ENCODE measurements around the gene MMS22L. TPM values are rescaled to one million over a fixed set of nuclear protein-coding genes. Genes with fewer than 3 reads are reported as not detected.

The MMS22L gene
- total and polyA plus RNA-seq, 2 of the 4 experiments (the other 2 are of a cell fraction), result 6.1 to 18.6 TPM

GRCh38 chr6:97176468-97176867, 106.5 kb downstream of the MMS22L start:
- Histone ChIP-seq H2BK120ac (ENCODE audit: low read depth, low read length) (no peak overlapping the region), H3K9me1 (ENCODE audit: insufficient read depth, low read length) (no peaks in the 10 kb centered on the region), H3K27me3 (ENCODE audit: control insufficient read depth, insufficient read depth, low read length) (no peaks in the 10 kb centered on the region), H3K4me2 (ENCODE audit: low read depth, low read length) (no peak overlapping the region), H4K91ac (ENCODE audit: insufficient read depth, low read depth, low read length) (no peak overlapping the region), H2AK9ac (replicated peaks; ENCODE audit: low read depth, low read length, poor library complexity) (no peak overlapping the region), H3K18ac (ENCODE audit: low read depth, low read length) (no peak overlapping the region), H4K5ac (ENCODE audit: low read depth, low read length) (no peak overlapping the region), H3K4me1 (ENCODE audit: control insufficient read depth, insufficient read depth, low read length) (no peaks in the 10 kb centered on the region), H2BK5ac (ENCODE audit: low read depth, low read length, poor library complexity, severe bottlenecking) (no peak overlapping the region), H3K4ac (ENCODE audit: low read depth, low read length) (no peak overlapping the region), H4K20me1 (ENCODE audit: insufficient read depth, low read length) (no peaks in the 10 kb centered on the region), H3K14ac (replicated peaks; ENCODE audit: low read depth, low read length) (no peak overlapping the region), H3K56ac (ENCODE audit: extremely low read depth, insufficient read depth, low read length) (no peak overlapping the region), H4K8ac (ENCODE audit: low read depth in 2 of 2, low read length in 2 of 2) (no peak overlapping the region), H3K27ac (ENCODE audit: insufficient read depth, low read length) (no peak overlapping the region), H3K9me3 (ENCODE audit: control insufficient read depth, insufficient read depth, low read length) (no peaks in the 10 kb centered on the region), H2BK20ac (ENCODE audit: low read depth, low read length) (no peak overlapping the region), H2BK15ac (ENCODE audit: low read depth, low read length) (no peak overlapping the region), H3K23ac (ENCODE audit: low read depth, low read length) (no peak overlapping the region), H3K36me3 (ENCODE audit: control insufficient read depth, insufficient read depth, low read length) (no peaks in the 10 kb centered on the region), H3K4me3 (ENCODE audit: insufficient read depth, low read depth, low read length) (no peak overlapping the region), H3K79me1 (ENCODE audit: low read depth in 1 of 2, low read length in 2 of 2) (no peaks in the 10 kb centered on the region), H2AFZ (replicated peaks; ENCODE audit: low read length, poor library complexity) (no peak overlapping the region), H2AK5ac (ENCODE audit: low read depth, low read length) (no peak overlapping the region), H3K9ac (ENCODE audit: low read depth, low read length) (no peak overlapping the region)
- ATAC-seq (ENCODE audit: low read depth) (no peak), DNase-seq (no peak)
- WGBS, 2 experiments (ENCODE audit: extremely low coverage in 2 of 2, insufficient read length in 1 of 2), result no CpG with 5 or more reads among the region's 2 CpGs
- dilution Hi-C loops (cut with HindIII; ENCODE audit: low sequenced_read_pairs, unreplicated experiment) (no loop called here), in situ Hi-C loops (cut with MboI; ENCODE audit: low sequenced_read_pairs) (no loop called here), intact Hi-C loops (cut with micrococcal nuclease) (no loop called here)
- ChIA-PET CTCF (no interaction called here), POLR2A (ENCODE audit: unreplicated experiment) (no interaction called here)
- no TSS peak for BruUV-seq (replicated peaks)
- TF ChIP-seq, protein P1, sequence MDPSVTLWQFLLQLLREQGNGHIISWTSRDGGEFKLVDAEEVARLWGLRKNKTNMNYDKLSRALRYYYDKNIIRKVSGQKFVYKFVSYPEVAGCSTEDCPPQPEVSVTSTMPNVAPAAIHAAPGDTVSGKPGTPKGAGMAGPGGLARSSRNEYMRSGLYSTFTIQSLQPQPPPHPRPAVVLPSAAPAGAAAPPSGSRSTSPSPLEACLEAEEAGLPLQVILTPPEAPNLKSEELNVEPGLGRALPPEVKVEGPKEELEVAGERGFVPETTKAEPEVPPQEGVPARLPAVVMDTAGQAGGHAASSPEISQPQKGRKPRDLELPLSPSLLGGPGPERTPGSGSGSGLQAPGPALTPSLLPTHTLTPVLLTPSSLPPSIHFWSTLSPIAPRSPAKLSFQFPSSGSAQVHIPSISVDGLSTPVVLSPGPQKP (IDR thresholded peaks at IDR 0.05; ENCODE audit: borderline replicate concordance, low read depth, low read length), result no peak
- TF ChIP-seq POLR2A (IDR thresholded peaks at IDR 0.05; ENCODE audit: low read depth, low read length) (no peak), NFE2L2 (IDR thresholded peaks at IDR 0.05; ENCODE audit: low read depth, low read length) (no peak), CEBPB (IDR thresholded peaks at IDR 0.05; ENCODE audit: low read depth, low read length) (no peak), FOS (IDR thresholded peaks at IDR 0.05; ENCODE audit: low read depth, low read length) (no peak), MAZ (IDR thresholded peaks at IDR 0.05; ENCODE audit: borderline replicate concordance, low read depth, low read length) (no peak), RCOR1 (IDR thresholded peaks at IDR 0.05; ENCODE audit: insufficient replicate concordance, low read length) (no peak), USF2 (IDR thresholded peaks at IDR 0.05; ENCODE audit: low read depth, low read length) (no peak)
- TF ChIP-seq, protein P2, sequence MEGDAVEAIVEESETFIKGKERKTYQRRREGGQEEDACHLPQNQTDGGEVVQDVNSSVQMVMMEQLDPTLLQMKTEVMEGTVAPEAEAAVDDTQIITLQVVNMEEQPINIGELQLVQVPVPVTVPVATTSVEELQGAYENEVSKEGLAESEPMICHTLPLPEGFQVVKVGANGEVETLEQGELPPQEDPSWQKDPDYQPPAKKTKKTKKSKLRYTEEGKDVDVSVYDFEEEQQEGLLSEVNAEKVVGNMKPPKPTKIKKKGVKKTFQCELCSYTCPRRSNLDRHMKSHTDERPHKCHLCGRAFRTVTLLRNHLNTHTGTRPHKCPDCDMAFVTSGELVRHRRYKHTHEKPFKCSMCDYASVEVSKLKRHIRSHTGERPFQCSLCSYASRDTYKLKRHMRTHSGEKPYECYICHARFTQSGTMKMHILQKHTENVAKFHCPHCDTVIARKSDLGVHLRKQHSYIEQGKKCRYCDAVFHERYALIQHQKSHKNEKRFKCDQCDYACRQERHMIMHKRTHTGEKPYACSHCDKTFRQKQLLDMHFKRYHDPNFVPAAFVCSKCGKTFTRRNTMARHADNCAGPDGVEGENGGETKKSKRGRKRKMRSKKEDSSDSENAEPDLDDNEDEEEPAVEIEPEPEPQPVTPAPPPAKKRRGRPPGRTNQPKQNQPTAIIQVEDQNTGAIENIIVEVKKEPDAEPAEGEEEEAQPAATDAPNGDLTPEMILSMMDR (conservative IDR thresholded peaks at IDR 0.05; ENCODE audit: low read depth, low read length), result no peak
